ENCODE data around the gene SRSF8.

Gene SRSF8

DNA sequence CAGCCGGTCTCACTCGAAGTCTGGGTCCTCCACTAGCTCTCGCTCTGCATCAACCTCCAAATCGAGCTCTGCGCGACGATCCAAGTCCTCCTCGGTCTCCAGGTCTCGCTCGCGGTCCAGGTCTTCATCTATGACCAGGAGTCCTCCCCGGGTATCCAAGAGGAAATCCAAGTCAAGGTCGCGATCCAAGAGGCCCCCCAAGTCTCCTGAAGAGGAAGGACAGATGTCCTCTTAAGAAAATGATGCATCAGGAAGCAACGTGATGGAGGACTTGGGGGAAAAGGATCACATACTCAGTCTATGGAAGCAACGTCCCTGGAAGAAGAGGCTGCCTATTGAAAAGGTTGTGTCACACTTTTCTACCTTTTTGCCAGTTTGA lies 1.1 kb downstream of the SRSF8 start:
- no peak for DNase-seq (ENCODE audit: extremely low read depth, low read depth)
- TF ChIP-seq, protein P1, sequence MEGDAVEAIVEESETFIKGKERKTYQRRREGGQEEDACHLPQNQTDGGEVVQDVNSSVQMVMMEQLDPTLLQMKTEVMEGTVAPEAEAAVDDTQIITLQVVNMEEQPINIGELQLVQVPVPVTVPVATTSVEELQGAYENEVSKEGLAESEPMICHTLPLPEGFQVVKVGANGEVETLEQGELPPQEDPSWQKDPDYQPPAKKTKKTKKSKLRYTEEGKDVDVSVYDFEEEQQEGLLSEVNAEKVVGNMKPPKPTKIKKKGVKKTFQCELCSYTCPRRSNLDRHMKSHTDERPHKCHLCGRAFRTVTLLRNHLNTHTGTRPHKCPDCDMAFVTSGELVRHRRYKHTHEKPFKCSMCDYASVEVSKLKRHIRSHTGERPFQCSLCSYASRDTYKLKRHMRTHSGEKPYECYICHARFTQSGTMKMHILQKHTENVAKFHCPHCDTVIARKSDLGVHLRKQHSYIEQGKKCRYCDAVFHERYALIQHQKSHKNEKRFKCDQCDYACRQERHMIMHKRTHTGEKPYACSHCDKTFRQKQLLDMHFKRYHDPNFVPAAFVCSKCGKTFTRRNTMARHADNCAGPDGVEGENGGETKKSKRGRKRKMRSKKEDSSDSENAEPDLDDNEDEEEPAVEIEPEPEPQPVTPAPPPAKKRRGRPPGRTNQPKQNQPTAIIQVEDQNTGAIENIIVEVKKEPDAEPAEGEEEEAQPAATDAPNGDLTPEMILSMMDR (IDR thresholded peaks at IDR 0.05; ENCODE audit: low read depth, low read length, missing control alignments), result no peak
- H3K4me3 ChIP-seq (replicated peaks; ENCODE audit: low read depth, low read length), result peak overlapping the region; percentile 82

DNA sequence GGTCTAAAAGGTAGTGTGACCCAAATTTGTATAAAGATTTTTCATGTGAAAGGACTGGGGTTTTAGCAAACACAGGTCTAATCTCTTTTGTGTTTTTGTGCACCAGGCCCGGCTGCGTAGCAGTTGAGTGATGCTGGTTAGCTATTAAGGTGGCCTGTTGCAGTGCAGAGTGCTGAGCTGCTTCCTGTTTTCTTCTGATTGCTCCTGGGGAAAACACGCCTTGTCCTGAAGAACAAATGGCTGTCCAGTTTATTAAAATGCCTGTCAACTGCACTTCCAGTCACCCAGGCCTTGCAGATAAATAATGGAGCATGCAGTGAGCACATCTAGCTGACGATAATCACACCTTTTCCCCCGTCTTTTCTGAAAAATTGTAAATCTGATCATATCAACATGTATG lies 1.8 kb downstream of the SRSF8 start:
- TF ChIP-seq, protein P1 (IDR thresholded peaks at IDR 0.05; ENCODE audit: low read depth, low read length, missing control alignments), result no peak
- peak overlapping the region; percentile 82 for H3K4me3 ChIP-seq (replicated peaks; ENCODE audit: low read depth, low read length)
- peak; percentile 88 for DNase-seq (ENCODE audit: extremely low read depth, low read depth)

DNA sequence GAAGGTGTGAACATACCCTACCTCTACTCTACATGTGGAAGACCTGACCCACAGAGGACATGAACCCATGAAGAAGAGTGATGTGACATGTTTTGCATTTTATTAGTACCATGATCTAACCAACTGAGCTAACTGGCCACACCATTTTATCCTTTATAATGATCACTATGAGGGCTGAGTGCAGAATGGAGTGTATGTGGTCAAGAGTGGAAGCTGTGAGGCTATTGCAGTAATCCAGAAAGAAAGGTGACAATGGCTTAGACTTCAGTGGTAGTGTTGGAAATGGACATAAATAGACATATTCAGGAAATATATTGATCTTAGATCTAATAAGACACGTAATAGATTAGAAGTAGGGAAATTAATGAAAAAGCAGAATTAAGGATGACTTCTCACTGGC lies 3.8 kb downstream of the SRSF8 start:
- H3K4me3 ChIP-seq (replicated peaks; ENCODE audit: low read depth, low read length), result no peak overlapping the region
- DNase-seq (ENCODE audit: extremely low read depth, low read depth), result no peak
- TF ChIP-seq, protein P1 (IDR thresholded peaks at IDR 0.05; ENCODE audit: low read depth, low read length, missing control alignments), result no peak

DNA sequence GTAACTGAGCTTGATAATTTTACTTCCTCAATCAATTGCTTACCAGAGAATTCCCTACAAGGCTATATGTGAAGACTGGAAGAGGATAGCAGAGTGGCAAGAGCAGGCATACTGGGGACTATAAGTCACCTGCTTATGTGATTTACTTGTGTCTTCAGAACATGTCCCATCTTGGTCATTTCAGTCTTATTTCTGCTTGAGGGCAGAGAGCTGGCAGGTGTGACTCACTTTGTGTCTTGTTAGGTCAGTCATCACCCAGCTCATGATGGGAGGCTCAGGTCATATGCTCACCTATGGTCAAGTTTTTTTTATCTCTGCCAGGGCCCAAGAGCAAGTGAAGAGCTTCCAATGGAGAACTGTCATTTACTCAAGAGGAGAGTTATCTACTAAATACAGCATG lies 6.2 kb downstream of the SRSF8 start:
- TF ChIP-seq, protein P1 (IDR thresholded peaks at IDR 0.05; ENCODE audit: low read depth, low read length, missing control alignments), result no peak
- DNase-seq (ENCODE audit: extremely low read depth, low read depth), result no peak

DNA sequence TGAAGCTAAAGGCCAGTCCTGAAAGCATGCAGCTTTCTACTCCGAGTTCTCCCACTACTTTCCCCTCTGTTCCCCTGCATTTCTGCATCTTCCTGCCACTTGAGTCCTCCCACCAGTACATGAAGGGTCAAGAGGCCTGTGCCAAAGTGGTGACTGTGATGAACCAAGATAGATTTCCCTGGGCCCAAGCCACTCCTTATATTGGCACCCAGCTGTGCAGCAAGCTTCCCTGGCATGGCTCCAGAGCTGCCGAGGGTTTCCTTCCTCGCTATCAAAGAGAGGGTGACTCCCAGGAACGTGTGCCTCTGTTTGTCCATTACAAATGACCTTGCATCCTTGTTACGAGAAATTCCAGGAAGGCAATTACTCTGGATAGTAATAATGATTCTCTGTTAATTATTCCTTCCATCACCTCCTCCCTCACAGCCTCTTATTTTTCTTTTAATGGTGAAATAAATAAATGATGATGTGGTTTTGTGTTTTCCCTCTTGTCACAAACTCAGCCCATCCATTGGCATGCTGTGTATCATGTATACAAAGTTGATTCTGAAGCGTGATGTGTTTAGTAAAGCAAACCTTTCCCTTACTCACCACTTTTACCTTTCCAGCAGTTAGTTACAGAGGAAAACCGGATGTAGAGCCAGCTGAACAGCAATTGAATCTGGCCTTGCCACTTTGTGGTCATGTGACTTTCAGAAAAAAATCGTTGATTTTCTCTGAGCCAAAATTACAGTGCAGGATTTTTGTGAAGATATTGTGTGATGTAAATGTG lies 8.3 kb downstream of the SRSF8 start:
- TF ChIP-seq, protein P1 (IDR thresholded peaks at IDR 0.05; ENCODE audit: low read depth, low read length, missing control alignments), result no peak
- H3K4me3 ChIP-seq (replicated peaks; ENCODE audit: low read depth, low read length), result no peak overlapping the region
- no peak for DNase-seq (ENCODE audit: extremely low read depth, low read depth)

More for the DNA sequence above, 6.2 kb downstream of the SRSF8 start:
- H3K4me3 ChIP-seq (replicated peaks; ENCODE audit: low read depth, low read length), result no peak overlapping the region

DNA sequence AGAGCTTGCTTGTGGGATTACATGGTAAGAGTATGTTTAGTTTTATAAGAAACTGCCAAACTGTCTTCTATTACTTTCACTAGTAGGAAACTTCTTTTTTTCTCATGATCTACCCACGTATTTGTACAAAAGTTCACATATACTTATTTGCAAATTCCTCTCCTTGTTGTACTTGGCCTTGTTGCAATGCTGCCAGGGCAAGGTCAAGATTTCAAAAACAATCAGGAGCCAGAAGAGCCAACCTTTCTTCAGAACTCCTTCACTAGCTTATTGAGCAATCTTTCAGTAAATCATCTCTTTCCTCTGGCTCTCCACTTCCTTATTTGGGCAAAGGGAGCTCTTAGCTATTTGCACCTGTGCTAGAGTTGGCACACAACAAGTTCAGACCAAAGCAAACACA lies 9.7 kb downstream of the SRSF8 start:
- no peak for DNase-seq (ENCODE audit: extremely low read depth, low read depth)
- H3K4me3 ChIP-seq (replicated peaks; ENCODE audit: low read depth, low read length), result no peak overlapping the region
- TF ChIP-seq, protein P1 (IDR thresholded peaks at IDR 0.05; ENCODE audit: low read depth, low read length, missing control alignments), result no peak

DNA sequence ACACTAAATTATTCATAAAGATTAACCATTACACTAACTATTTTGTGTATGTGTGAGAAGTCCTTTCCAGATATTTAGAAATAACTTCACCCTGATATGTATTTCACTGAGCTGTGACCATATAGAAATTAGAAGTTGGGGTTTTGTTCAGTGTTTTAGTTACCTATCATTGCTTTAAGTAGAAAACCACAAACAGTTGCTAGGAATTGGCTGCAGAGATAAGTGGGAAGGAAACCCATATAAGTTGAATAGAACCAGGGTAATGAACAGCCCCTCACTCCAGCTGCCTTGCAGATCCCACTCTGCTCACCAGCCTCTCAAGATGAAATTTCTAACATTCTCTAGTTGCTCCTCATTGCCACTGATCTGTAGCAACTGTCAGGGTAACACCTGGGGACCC lies 10.3 kb downstream of the SRSF8 start:
- H3K4me3 ChIP-seq (replicated peaks; ENCODE audit: low read depth, low read length), result no peak overlapping the region
- no peak for DNase-seq (ENCODE audit: extremely low read depth, low read depth)
- TF ChIP-seq, protein P1 (IDR thresholded peaks at IDR 0.05; ENCODE audit: low read depth, low read length, missing control alignments), result no peak

Data from HFF-Myc (cell line).